ENCODE measurements around the gene ID1.
"Not testable (repeated sequence)": the region's sequence is repeated elsewhere in the genome, so short reads cannot be mapped to it uniquely, and the experiment has no call there.

ID1 gene

GRCh38 chr20:31643522-31643921 is 38.4 kb downstream of the ID1 start:
- no peak overlapping the region for H3K4me3 ChIP-seq (ENCODE audit: low read length)
- TF ChIP-seq CTCF (conservative IDR thresholded peaks at IDR 0.05; ENCODE audit: low read length): no peak
- DNase-seq (ENCODE audit: low read depth): no peak

GRCh38 chr20:31644701-31645100 is 39.6 kb downstream of the ID1 start:
- no peak for DNase-seq (ENCODE audit: low read depth)
- no peak overlapping the region for H3K4me3 ChIP-seq (ENCODE audit: low read length)
- no peak for TF ChIP-seq CTCF (conservative IDR thresholded peaks at IDR 0.05; ENCODE audit: low read length)

GRCh38 chr20:31648104-31648503 is 43.0 kb downstream of the ID1 start:
- H3K4me3 ChIP-seq (ENCODE audit: low read length); DNase-seq (ENCODE audit: low read depth): not testable (repeated sequence)

- H3K4me3 ChIP-seq (ENCODE audit: low read length): no peak overlapping the region
- peak; percentile 59 for DNase-seq (ENCODE audit: low read depth)
- TF ChIP-seq CTCF (conservative IDR thresholded peaks at IDR 0.05; ENCODE audit: low read length): no peak
These were observed 47.9 kb downstream of the ID1 start for GRCh38 chr20:31652917-31653396.

GRCh38 chr20:31653561-31653960 is 48.5 kb downstream of the ID1 start:
- no peak for DNase-seq (ENCODE audit: low read depth)
- no peak overlapping the region for H3K4me3 ChIP-seq (ENCODE audit: low read length)
- no peak for TF ChIP-seq CTCF (conservative IDR thresholded peaks at IDR 0.05; ENCODE audit: low read length)

GRCh38 chr20:31654534-31654933 is 49.4 kb downstream of the ID1 start:
- no peak for DNase-seq (ENCODE audit: low read depth)
- TF ChIP-seq CTCF (conservative IDR thresholded peaks at IDR 0.05; ENCODE audit: low read length): no peak
- H3K4me3 ChIP-seq (ENCODE audit: low read length): no peak overlapping the region
